ENCODE data around the gene RALGPS1. TPM values are rescaled to one million over a fixed set of nuclear protein-coding genes. Genes with fewer than 3 reads are reported as not detected.

Gene RALGPS1
- total RNA-seq, 1 donor from 2014 or later, result 21.7 TPM

- intact Hi-C loops (cut with micrococcal nuclease), result no loop called here
- Mint-ChIP-seq H3K36me3 (ENCODE audit: low read depth) (no peaks in the 10 kb centered on the region), H3K4me3 (no peak overlapping the region), H3K27me3 (no peaks in the 10 kb centered on the region), H3K27ac (no peak overlapping the region), H3K4me1 (peaks cover 23% of the 10 kb centered on the region), H3K9me3 (peaks cover 3% of the 10 kb centered on the region)
- no peak for ATAC-seq (ENCODE audit: low read depth)
- DNase-seq, result no peak
- POLR2A ChIA-PET, result no interaction called here
- CTCF ChIA-PET, result no interaction called here
- TF ChIP-seq CTCF (IDR thresholded peaks at IDR 0.05), result no peak
Observed at GRCh38 chr9:127149463-127150390, 235.1 kb downstream of the RALGPS1 start.

- DNase-seq (no peak), ATAC-seq (ENCODE audit: low read depth) (no peak)
- H3K9me3 Mint-ChIP-seq, result no peaks in the 10 kb centered on the region
- TF ChIP-seq CTCF (IDR thresholded peaks at IDR 0.05), result no peak
- H3K36me3 Mint-ChIP-seq (ENCODE audit: low read depth), result no peaks in the 10 kb centered on the region
- H3K4me1 Mint-ChIP-seq, result peaks cover 31% of the 10 kb centered on the region
- H3K4me3 Mint-ChIP-seq, result no peak overlapping the region
- POLR2A ChIA-PET, result interaction anchor here (0.7 to 2.4 kb wide), 2 partner anchors 13 to 167 kb away, joined by 3 to 13 read pairs; no protein-coding TSS in a partner anchor
- no peak overlapping the region for H3K27ac Mint-ChIP-seq
- H3K27me3 Mint-ChIP-seq, result no peaks in the 10 kb centered on the region
- CTCF ChIA-PET, result no interaction called here
- intact Hi-C loops (cut with micrococcal nuclease), result no loop called here
Observed at GRCh38 chr9:127153501-127153900, 238.9 kb downstream of the RALGPS1 start.

- POLR2A ChIA-PET, result interaction anchor here (0.7 to 2.4 kb wide), 2 partner anchors 12 to 168 kb away, joined by 3 to 13 read pairs; no protein-coding TSS in a partner anchor
- no peak for ATAC-seq (ENCODE audit: low read depth)
- TF ChIP-seq CTCF (IDR thresholded peaks at IDR 0.05), result no peak
Observed at GRCh38 chr9:127154003-127154389, 239.4 kb downstream of the RALGPS1 start.

GRCh38 chr9:127154390-127155191 is 240.0 kb downstream of the RALGPS1 start:
- Mint-ChIP-seq H3K36me3 (ENCODE audit: low read depth) (no peaks in the 10 kb centered on the region), H3K4me1 (peaks cover 31% of the 10 kb centered on the region), H3K4me3 (peak overlapping the region; percentile 44), H3K27ac (peak overlapping the region; percentile 69), H3K27me3 (no peaks in the 10 kb centered on the region), H3K9me3 (no peaks in the 10 kb centered on the region)
- POLR2A ChIA-PET, result interaction anchor here (2.4 kb wide), 1 partner anchor 12 kb away, joined by 13 read pairs; no protein-coding TSS in a partner anchor
- ATAC-seq (ENCODE audit: low read depth) (peak; percentile 73), DNase-seq (no peak)
- CTCF ChIA-PET, result no interaction called here
- no peak for TF ChIP-seq CTCF (IDR thresholded peaks at IDR 0.05)
- intact Hi-C loops (cut with micrococcal nuclease), result loop anchor here (1.0 kb wide), 1 partner anchor 12 kb away; no protein-coding TSS in a partner anchor

More at GRCh38 chr9:127154003-127154389, 239.4 kb downstream of the RALGPS1 start:
- no peak for DNase-seq
- peak overlapping the region; percentile 69 for H3K27ac Mint-ChIP-seq
- CTCF ChIA-PET, result no interaction called here
- peaks cover 31% of the 10 kb centered on the region for H3K4me1 Mint-ChIP-seq
- no peaks in the 10 kb centered on the region for H3K36me3 Mint-ChIP-seq (ENCODE audit: low read depth)
- intact Hi-C loops (cut with micrococcal nuclease), result loop anchor here (1.0 kb wide), 1 partner anchor 12 kb away; no protein-coding TSS in a partner anchor
- no peaks in the 10 kb centered on the region for H3K9me3 Mint-ChIP-seq
- no peaks in the 10 kb centered on the region for H3K27me3 Mint-ChIP-seq
- peak overlapping the region; percentile 44 for H3K4me3 Mint-ChIP-seq
